SK-N-SH (cell line): ENCODE results near the gene ASIC4. TPM values are rescaled to one million over a fixed set of nuclear protein-coding genes. Genes with fewer than 3 reads are reported as not detected.

ENCODE experiments used
- CTCF ChIA-PET: fragments of 300-600, 350-600 bp; formaldehyde crosslinking; extraction: SDS; loops from one replicate; lab custom pipeline; 2021; lab: Yijun Ruan, JAX
- POLR2A ChIA-PET: fragments of 350-600 bp; sonication (Branson Sonifier 250); formaldehyde crosslinking; extraction: SDS; loops from one replicate; lab custom pipeline; 2020; ENCODE audit warnings: antibody characterized with exemption, inconsistent platforms; lab: Yijun Ruan, JAX
- DNase-seq: peaks from one replicate; pipeline ENCODE4 v3.0.0; 2012
- H2AFZ ChIP-seq: fragments of 200-600 bp; sonication (generic); 2 replicates; pipeline ENCODE4 v1.8.1; 2016; ENCODE audit warnings: antibody characterized with exemption, mild to moderate bottlenecking, low read depth
- H3F3A ChIP-seq: fragments of 200-600 bp; sonication (generic); replicated peaks from 2 replicates; pipeline ENCODE3; 2016; ENCODE audit warnings: antibody characterized with exemption, mild to moderate bottlenecking; ENCODE audit not compliant: insufficient read depth
- H3K27ac ChIP-seq, 2 experiments: fragments of 200-500 bp in 1 of 2; fragments of 200-600 bp in 1 of 2; sonication (Bioruptor generic) in 1 of 2; sonication (generic), shearing (Covaris generic) in 1 of 2; 2 replicates each; pipeline versions ENCODE4 v1.5.1 to v1.6.1; 2014 to 2016; ENCODE audit warnings: low read depth in 2 of 2, inconsistent platforms in 1 of 2, low read length in 1 of 2, mild to moderate bottlenecking in 1 of 2, mixed read lengths in 1 of 2
- H3K27me3 ChIP-seq: fragments of 200-600 bp; sonication (generic), shearing (Covaris generic); 2 replicates; pipeline ENCODE4 v1.6.1; 2016; ENCODE audit warnings: mixed run types; ENCODE audit not compliant: insufficient read depth
- H3K36me3 ChIP-seq, 2 experiments: fragments of 200-500 bp in 1 of 2; fragments of 200-600 bp in 1 of 2; sonication (Bioruptor generic) in 1 of 2; sonication (generic) in 1 of 2; replicated peaks in 1 of 2; 2 replicates each; pipeline versions ENCODE3 to v1.5.1; 2014 to 2016; ENCODE audit warnings: low read length in 1 of 2, mild to moderate bottlenecking in 1 of 2; ENCODE audit not compliant: insufficient read depth in 2 of 2, control insufficient read depth in 1 of 2
- H3K4me1 ChIP-seq, 2 experiments: fragments of 200-500 bp in 1 of 2; fragments of 200-600 bp in 1 of 2; sonication (Bioruptor generic) in 1 of 2; sonication (generic), shearing (Covaris generic) in 1 of 2; 2 replicates each; pipeline versions ENCODE4 v1.5.1 to v1.6.1; 2014 to 2016; ENCODE audit warnings: low read depth in 1 of 2, low read length in 1 of 2, mixed run types in 1 of 2; ENCODE audit not compliant: insufficient read depth in 2 of 2, control insufficient read depth in 1 of 2
- H3K4me2 ChIP-seq: fragments of 200-600 bp; sonication (generic), shearing (Covaris generic); 2 replicates; pipeline ENCODE4 v1.6.1; 2017; ENCODE audit warnings: mixed run types
- H3K4me3 ChIP-seq, 2 experiments: fragments of 200-500 bp in 1 of 2; fragments of 200-600 bp in 1 of 2; sonication (Bioruptor generic) in 1 of 2; sonication (generic), shearing (Covaris generic) in 1 of 2; 2 replicates each; pipeline versions ENCODE4 v1.5.1 to v1.8.1; 2014 to 2016; ENCODE audit warnings: low read depth in 2 of 2, inconsistent platforms in 1 of 2, low read length in 1 of 2, mild to moderate bottlenecking in 1 of 2, mixed read lengths in 1 of 2, moderate library complexity in 1 of 2
- H3K79me2 ChIP-seq: fragments of 200-600 bp; sonication (generic); 2 replicates; pipeline ENCODE4 v1.8.1; 2017; ENCODE audit warnings: mild to moderate bottlenecking; ENCODE audit not compliant: insufficient read depth
- H3K9ac ChIP-seq: fragments of 200-600 bp; sonication (generic); 2 replicates; pipeline ENCODE4 v1.6.1; 2017; ENCODE audit warnings: mixed run types
- H3K9me2 ChIP-seq: fragments of 200-600 bp; sonication (generic); 2 replicates; pipeline ENCODE4 v1.6.1; 2017; ENCODE audit warnings: mixed run types
- H3K9me3 ChIP-seq: fragments of 200-600 bp; sonication (generic); 2 replicates; pipeline ENCODE4 v1.6.1; 2017; ENCODE audit warnings: mixed run types, mild to moderate bottlenecking, moderate library complexity
- H4K20me1 ChIP-seq: fragments of 200-600 bp; sonication (generic); 2 replicates; pipeline ENCODE4 v1.6.1; 2017; ENCODE audit warnings: mild to moderate bottlenecking, mixed run types; ENCODE audit not compliant: insufficient read depth
- CTCF ChIP-seq: fragments of 200-600 bp; sonication (generic); IDR thresholded peaks from 2 replicates; pipeline ENCODE4 v1.6.1; 2017; ENCODE audit warnings: antibody characterized with exemption, mild to moderate bottlenecking, moderate library complexity
- ELF1 ChIP-seq: IDR thresholded peaks from 2 replicates; pipeline ENCODE4 v1.4.0; 2012
- FOSL2 ChIP-seq: IDR thresholded peaks from 2 replicates; pipeline ENCODE4 v1.4.0; 2012; ENCODE audit warnings: low read depth, mild to moderate bottlenecking, moderate library complexity, borderline replicate concordance
- FOXJ3 ChIP-seq: sonication (generic); formaldehyde crosslinking; IDR thresholded peaks from 2 replicates; pipeline ENCODE4 v1.5.1; 2020; ENCODE audit warnings: mild to moderate bottlenecking, missing genetic modification reagents
- FOXM1 ChIP-seq: IDR thresholded peaks from 2 replicates; pipeline ENCODE4 v1.4.0; 2012; ENCODE audit warnings: low read depth, mild to moderate bottlenecking
- GATA2 ChIP-seq: sonication (generic); formaldehyde crosslinking; IDR thresholded peaks from 2 replicates; pipeline ENCODE4 v1.5.0; 2020; ENCODE audit warnings: mild to moderate bottlenecking, missing genetic modification reagents
- MAX ChIP-seq: IDR thresholded peaks from 2 replicates; pipeline ENCODE4 v1.4.0; 2012; ENCODE audit warnings: low read depth
- NFIC ChIP-seq: IDR thresholded peaks from 2 replicates; pipeline ENCODE4 v1.4.0; 2012; ENCODE audit warnings: borderline replicate concordance
- PBX3 ChIP-seq: IDR thresholded peaks from 2 replicates; pipeline ENCODE4; 2012
- SIN3A ChIP-seq: IDR thresholded peaks from 2 replicates; pipeline ENCODE4 v1.6.1; 2012; ENCODE audit warnings: low read depth, mild to moderate bottlenecking, low read length, moderate library complexity, borderline replicate concordance
- TAF1 ChIP-seq: IDR thresholded peaks from 2 replicates; pipeline ENCODE4 v1.6.1; 2012; ENCODE audit warnings: low read depth, mild to moderate bottlenecking, low read length, moderate library complexity, borderline replicate concordance
- TCF12 ChIP-seq: IDR thresholded peaks from 2 replicates; pipeline ENCODE4 v1.4.0; 2012
- USF2 ChIP-seq: fragments of 150-350 bp; IDR thresholded peaks from 2 replicates; pipeline ENCODE4 v1.6.1; 2017; ENCODE audit warnings: antibody characterized with exemption, low read length, low read depth, borderline replicate concordance
- YY1 ChIP-seq: IDR thresholded peaks from 2 replicates; pipeline ENCODE4 v1.4.0; 2012; ENCODE audit warnings: low read depth, mild to moderate bottlenecking
- ZBTB33 ChIP-seq: IDR thresholded peaks from 2 replicates; pipeline ENCODE4 v1.4.0; 2012; ENCODE audit warnings: low read depth, borderline replicate concordance
- WGBS: methylation state at CpG from one replicate; pipeline ENCODE4 v1.1.6; 2017; ENCODE audit warnings: low lambda C conversion rate; 5-methylcytosine and 5-hydroxymethylcytosine counted together
- polyA plus RNA-seq, 3 experiments: library from polyadenylated mRNA; depleted of rRNA; stranded (reverse); fragments of >200 nt; gene quantifications; 2 replicates each; pipeline ENCODE4 v1.2.3, GENCODE V29; 2012

Gene ASIC4
- polyA plus RNA-seq, 1 of the 3 experiments (the other 2 are of a cell fraction) = 0.05 TPM

- TF ChIP-seq CTCF = 0 out of 2 replicates have a peak, but pooled peaks have one; percentile 14
- no peak for TF ChIP-seq FOXJ3 (CRISPR knock-in tag)
- Histone ChIP-seq H3K9me3 (no peaks in the 10 kb centered on the region), H3K27ac (no peak overlapping the region; a peak in 1 of 4 replicates), H2AFZ (no peak overlapping the region), H3K4me1 (peaks cover 12 to 75% of the 10 kb centered on the region in 2 experiments; a peak in 2 of 4 replicates), H3K4me3 (no peak overlapping the region), H3K27me3 (no peaks in the 10 kb centered on the region), H3K9ac (no peak overlapping the region), H4K20me1 (no peaks in the 10 kb centered on the region), H3K36me3 (no peaks in the 10 kb centered on the region), H3K9me2 (no peaks in the 10 kb centered on the region), H3K79me2 (no peaks in the 10 kb centered on the region), H3F3A (no peaks in the 10 kb centered on the region), H3K4me2 (no peak overlapping the region)
- ChIA-PET POLR2A (interaction anchor here (8.0 kb wide), 1 partner anchor 11 kb away, joined by 210 read pairs; the partner anchor contains the start of gene ASIC4), CTCF (interaction anchor here (1.3 to 62.1 kb wide), 5 partner anchors 18 to 122 kb away, joined by 3 to 2824 read pairs (median 168); partner anchors contain the start of genes ASIC4, CHPF, GMPPA and TMEM198)
- no peak for DNase-seq
- WGBS = 94% methylated on average over 20 of the region's 24 CpGs
Measured at GRCh38 chr2:219523031-219523671, 8.9 kb downstream of the ASIC4 start.

- CTCF ChIA-PET = interaction anchor here (1.9 to 62.1 kb wide), 5 partner anchors 16 to 136 kb away, joined by 4 to 2824 read pairs (median 168); partner anchors contain the start of genes ASIC4, CHPF, GMPPA and TMEM198
- WGBS = 61% methylated on average over 2 of the region's 2 CpGs
Measured at GRCh38 chr2:219524817-219525216, 10.5 kb downstream of the ASIC4 start.

More at GRCh38 chr2:219524817-219525216, 10.5 kb downstream of the ASIC4 start:
- DNase-seq = no peak
- Histone ChIP-seq H3K27ac (peak overlapping the region in 1 of 2 experiments; percentile 98; a peak in 2 of 4 replicates), H3K4me3 (no peak overlapping the region), H3K4me1 (peaks cover 12 to 69% of the 10 kb centered on the region in 2 experiments; a peak in 2 of 4 replicates), H3K4me2 (no peak overlapping the region), H3K79me2 (no peaks in the 10 kb centered on the region), H3F3A (no peaks in the 10 kb centered on the region), H3K27me3 (no peaks in the 10 kb centered on the region), H3K36me3 (no peaks in the 10 kb centered on the region), H3K9me2 (no peaks in the 10 kb centered on the region), H3K9ac (no peak overlapping the region), H3K9me3 (no peaks in the 10 kb centered on the region), H4K20me1 (no peaks in the 10 kb centered on the region), H2AFZ (no peak overlapping the region)
- POLR2A ChIA-PET = interaction anchor here (1.4 to 8.0 kb wide), 3 partner anchors 12 to 71 kb away, joined by 5 to 210 read pairs (median 53); partner anchors contain the start of genes ASIC4 and GMPPA
- TF ChIP-seq YY1 (no peak), ZBTB33 (no peak), FOSL2 (no peak), ELF1 (no peak), SIN3A (no peak), MAX (no peak), NFIC (no peak), TAF1 (no peak), GATA2 (CRISPR knock-in tag) (no peak), USF2 (no peak), PBX3 (no peak), TCF12 (no peak), FOXM1 (no peak)
